ENCODE results near the gene TSPAN5.

Gene TSPAN5

GRCh38 chr4:98610926-98611676 is 47.3 kb downstream of the TSPAN5 start:
- Histone ChIP-seq H3K4me1 (ENCODE audit: control insufficient read depth, insufficient read depth, low read length, unreplicated experiment) (peaks cover 41% of the 10 kb centered on the region), H2AFZ (ENCODE audit: low read length, unreplicated experiment) (no peak overlapping the region), H3K27me3 (ENCODE audit: insufficient read depth, low read length) (no peaks in the 10 kb centered on the region), H3K79me2 (ENCODE audit: control insufficient read depth, insufficient read depth, low read length, unreplicated experiment) (peaks cover 96% of the 10 kb centered on the region), H3K27ac (ENCODE audit: low read depth, low read length) (no peak overlapping the region), H3K4me3 (ENCODE audit: low read depth, low read length) (no peak overlapping the region), H3K36me3 (ENCODE audit: insufficient read depth, low read length) (peaks cover under 1% of the 10 kb centered on the region)

GRCh38 chr4:98610431-98610830 is 48.0 kb downstream of the TSPAN5 start:
- Histone ChIP-seq H2AFZ (ENCODE audit: low read length, unreplicated experiment) (no peak overlapping the region), H3K27me3 (ENCODE audit: insufficient read depth, low read length) (no peaks in the 10 kb centered on the region), H3K36me3 (ENCODE audit: insufficient read depth, low read length) (peaks cover 6% of the 10 kb centered on the region), H3K79me2 (ENCODE audit: control insufficient read depth, insufficient read depth, low read length, unreplicated experiment) (peaks cover 96% of the 10 kb centered on the region), H3K27ac (ENCODE audit: low read depth, low read length) (no peak overlapping the region), H3K4me3 (ENCODE audit: low read depth, low read length) (no peak overlapping the region), H3K4me1 (ENCODE audit: control insufficient read depth, insufficient read depth, low read length, unreplicated experiment) (peaks cover 41% of the 10 kb centered on the region)

- Histone ChIP-seq H3K4me3 (ENCODE audit: low read depth, low read length) (no peak overlapping the region), H3K79me2 (ENCODE audit: control insufficient read depth, insufficient read depth, low read length, unreplicated experiment) (peaks cover 96% of the 10 kb centered on the region), H3K4me1 (ENCODE audit: control insufficient read depth, insufficient read depth, low read length, unreplicated experiment) (peaks cover 40% of the 10 kb centered on the region), H3K27me3 (ENCODE audit: insufficient read depth, low read length) (no peaks in the 10 kb centered on the region), H2AFZ (ENCODE audit: low read length, unreplicated experiment) (no peak overlapping the region), H3K27ac (ENCODE audit: low read depth, low read length) (no peak overlapping the region), H3K36me3 (ENCODE audit: insufficient read depth, low read length) (peaks cover 6% of the 10 kb centered on the region)
Observed at GRCh38 chr4:98609934-98610333, 48.5 kb downstream of the TSPAN5 start.

GRCh38 chr4:98608356-98608755 is 50.1 kb downstream of the TSPAN5 start:
- no peak overlapping the region for H3K4me3 ChIP-seq (ENCODE audit: low read depth, low read length)
- H3K36me3 ChIP-seq (ENCODE audit: insufficient read depth, low read length): peaks cover 6% of the 10 kb centered on the region
- no peaks in the 10 kb centered on the region for H3K27me3 ChIP-seq (ENCODE audit: insufficient read depth, low read length)
- H3K27ac ChIP-seq (ENCODE audit: low read depth, low read length): no peak overlapping the region
- peaks cover 95% of the 10 kb centered on the region for H3K79me2 ChIP-seq (ENCODE audit: control insufficient read depth, insufficient read depth, low read length, unreplicated experiment)
- peaks cover 29% of the 10 kb centered on the region for H3K4me1 ChIP-seq (ENCODE audit: control insufficient read depth, insufficient read depth, low read length, unreplicated experiment)
- H2AFZ ChIP-seq (ENCODE audit: low read length, unreplicated experiment): no peak overlapping the region

GRCh38 chr4:98606894-98607293 is 51.5 kb downstream of the TSPAN5 start:
- no peaks in the 10 kb centered on the region for H3K27me3 ChIP-seq (ENCODE audit: insufficient read depth, low read length)
- H3K4me1 ChIP-seq (ENCODE audit: control insufficient read depth, insufficient read depth, low read length, unreplicated experiment): peaks cover 16% of the 10 kb centered on the region
- H2AFZ ChIP-seq (ENCODE audit: low read length, unreplicated experiment): no peak overlapping the region
- H3K4me3 ChIP-seq (ENCODE audit: low read depth, low read length): no peak overlapping the region
- no peak overlapping the region for H3K27ac ChIP-seq (ENCODE audit: low read depth, low read length)
- peaks cover 6% of the 10 kb centered on the region for H3K36me3 ChIP-seq (ENCODE audit: insufficient read depth, low read length)
- peaks cover 95% of the 10 kb centered on the region for H3K79me2 ChIP-seq (ENCODE audit: control insufficient read depth, insufficient read depth, low read length, unreplicated experiment)

GRCh38 chr4:98605216-98605615 is 53.2 kb downstream of the TSPAN5 start:
- no peaks in the 10 kb centered on the region for H3K27me3 ChIP-seq (ENCODE audit: insufficient read depth, low read length)
- peaks cover 93% of the 10 kb centered on the region for H3K79me2 ChIP-seq (ENCODE audit: control insufficient read depth, insufficient read depth, low read length, unreplicated experiment)
- no peak overlapping the region for H3K4me3 ChIP-seq (ENCODE audit: low read depth, low read length)
- H3K4me1 ChIP-seq (ENCODE audit: control insufficient read depth, insufficient read depth, low read length, unreplicated experiment): peaks cover 5% of the 10 kb centered on the region
- H3K36me3 ChIP-seq (ENCODE audit: insufficient read depth, low read length): peaks cover 6% of the 10 kb centered on the region
- H3K27ac ChIP-seq (ENCODE audit: low read depth, low read length): no peak overlapping the region
- H2AFZ ChIP-seq (ENCODE audit: low read length, unreplicated experiment): no peak overlapping the region

- Histone ChIP-seq H3K27me3 (ENCODE audit: insufficient read depth, low read length) (no peaks in the 10 kb centered on the region), H3K36me3 (ENCODE audit: insufficient read depth, low read length) (peaks cover 8% of the 10 kb centered on the region), H2AFZ (ENCODE audit: low read length, unreplicated experiment) (no peak overlapping the region), H3K4me1 (ENCODE audit: control insufficient read depth, insufficient read depth, low read length, unreplicated experiment) (peaks cover 5% of the 10 kb centered on the region), H3K79me2 (ENCODE audit: control insufficient read depth, insufficient read depth, low read length, unreplicated experiment) (peaks cover 92% of the 10 kb centered on the region), H3K27ac (ENCODE audit: low read depth, low read length) (peak overlapping the region; percentile 53), H3K4me3 (ENCODE audit: low read depth, low read length) (no peak overlapping the region)
Observed at GRCh38 chr4:98604723-98605122, 53.7 kb downstream of the TSPAN5 start.

- H3K4me1 ChIP-seq (ENCODE audit: control insufficient read depth, insufficient read depth, low read length, unreplicated experiment): peaks cover 5% of the 10 kb centered on the region
- H3K36me3 ChIP-seq (ENCODE audit: insufficient read depth, low read length): peaks cover 12% of the 10 kb centered on the region
- no peak overlapping the region for H2AFZ ChIP-seq (ENCODE audit: low read length, unreplicated experiment)
- H3K79me2 ChIP-seq (ENCODE audit: control insufficient read depth, insufficient read depth, low read length, unreplicated experiment): peaks cover 88% of the 10 kb centered on the region
- no peaks in the 10 kb centered on the region for H3K27me3 ChIP-seq (ENCODE audit: insufficient read depth, low read length)
- no peak overlapping the region for H3K4me3 ChIP-seq (ENCODE audit: low read depth, low read length)
- peak overlapping the region; percentile 53 for H3K27ac ChIP-seq (ENCODE audit: low read depth, low read length)
Observed at GRCh38 chr4:98603683-98604521, 54.5 kb downstream of the TSPAN5 start.

GRCh38 chr4:98602270-98602669 is 56.1 kb downstream of the TSPAN5 start:
- Histone ChIP-seq H3K79me2 (ENCODE audit: control insufficient read depth, insufficient read depth, low read length, unreplicated experiment) (peaks cover 78% of the 10 kb centered on the region), H3K27me3 (ENCODE audit: insufficient read depth, low read length) (no peaks in the 10 kb centered on the region), H3K27ac (ENCODE audit: low read depth, low read length) (no peak overlapping the region), H3K4me1 (ENCODE audit: control insufficient read depth, insufficient read depth, low read length, unreplicated experiment) (peaks cover 5% of the 10 kb centered on the region), H3K4me3 (ENCODE audit: low read depth, low read length) (no peak overlapping the region), H3K36me3 (ENCODE audit: insufficient read depth, low read length) (peaks cover 12% of the 10 kb centered on the region), H2AFZ (ENCODE audit: low read length, unreplicated experiment) (no peak overlapping the region)

- Histone ChIP-seq H3K4me1 (ENCODE audit: control insufficient read depth, insufficient read depth, low read length, unreplicated experiment) (peaks cover 5% of the 10 kb centered on the region), H3K27me3 (ENCODE audit: insufficient read depth, low read length) (no peaks in the 10 kb centered on the region), H3K4me3 (ENCODE audit: low read depth, low read length) (no peak overlapping the region), H3K27ac (ENCODE audit: low read depth, low read length) (no peak overlapping the region), H2AFZ (ENCODE audit: low read length, unreplicated experiment) (no peak overlapping the region), H3K79me2 (ENCODE audit: control insufficient read depth, insufficient read depth, low read length, unreplicated experiment) (peaks cover 72% of the 10 kb centered on the region), H3K36me3 (ENCODE audit: insufficient read depth, low read length) (peaks cover 12% of the 10 kb centered on the region)
Observed at GRCh38 chr4:98601708-98602107, 56.7 kb downstream of the TSPAN5 start.

Data from ACC112 (cell line).